ENCODE results near the gene MBP. TPM values are rescaled to one million over a fixed set of nuclear protein-coding genes. Genes with fewer than 3 reads are reported as not detected.

The MBP gene
- total RNA-seq, 1 donor from 2014 or later: 14.5 TPM

DNA sequence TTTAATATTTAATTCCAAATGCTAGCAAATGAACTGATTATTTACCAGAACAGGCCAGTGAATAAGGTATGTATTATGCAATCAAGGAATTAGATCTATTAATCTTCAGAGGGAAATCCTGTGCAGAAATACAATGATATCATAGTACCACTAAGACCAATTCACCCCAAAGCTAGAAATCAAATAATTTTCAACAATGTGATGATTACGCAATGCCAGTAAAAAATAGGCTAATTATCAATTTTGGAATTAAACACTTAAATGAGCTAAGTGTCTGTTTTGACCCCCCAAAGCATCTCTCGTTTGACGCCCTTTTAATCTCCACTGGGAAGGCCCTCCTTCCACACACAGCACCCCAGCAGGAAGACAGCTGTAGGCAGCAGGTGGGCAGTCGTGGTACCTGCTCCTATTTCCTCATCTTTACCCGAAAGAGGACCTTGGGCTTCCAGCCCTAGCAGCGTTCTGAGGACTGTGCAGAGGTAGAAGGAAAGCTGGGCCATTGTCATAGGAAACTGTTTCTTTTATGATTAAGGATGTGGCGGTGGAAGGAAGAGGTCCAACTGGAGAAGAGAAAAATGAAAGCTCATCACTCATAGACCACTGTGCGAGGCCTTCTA, 84.7 kb downstream of the MBP start:
- TF ChIP-seq, protein P1, sequence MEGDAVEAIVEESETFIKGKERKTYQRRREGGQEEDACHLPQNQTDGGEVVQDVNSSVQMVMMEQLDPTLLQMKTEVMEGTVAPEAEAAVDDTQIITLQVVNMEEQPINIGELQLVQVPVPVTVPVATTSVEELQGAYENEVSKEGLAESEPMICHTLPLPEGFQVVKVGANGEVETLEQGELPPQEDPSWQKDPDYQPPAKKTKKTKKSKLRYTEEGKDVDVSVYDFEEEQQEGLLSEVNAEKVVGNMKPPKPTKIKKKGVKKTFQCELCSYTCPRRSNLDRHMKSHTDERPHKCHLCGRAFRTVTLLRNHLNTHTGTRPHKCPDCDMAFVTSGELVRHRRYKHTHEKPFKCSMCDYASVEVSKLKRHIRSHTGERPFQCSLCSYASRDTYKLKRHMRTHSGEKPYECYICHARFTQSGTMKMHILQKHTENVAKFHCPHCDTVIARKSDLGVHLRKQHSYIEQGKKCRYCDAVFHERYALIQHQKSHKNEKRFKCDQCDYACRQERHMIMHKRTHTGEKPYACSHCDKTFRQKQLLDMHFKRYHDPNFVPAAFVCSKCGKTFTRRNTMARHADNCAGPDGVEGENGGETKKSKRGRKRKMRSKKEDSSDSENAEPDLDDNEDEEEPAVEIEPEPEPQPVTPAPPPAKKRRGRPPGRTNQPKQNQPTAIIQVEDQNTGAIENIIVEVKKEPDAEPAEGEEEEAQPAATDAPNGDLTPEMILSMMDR (conservative IDR thresholded peaks at IDR 0.05): no peak
- no peaks in the 10 kb centered on the region for H3K9me3 Mint-ChIP-seq
- no peak overlapping the region for H3K27ac Mint-ChIP-seq
- H3K27me3 Mint-ChIP-seq: no peaks in the 10 kb centered on the region
- peaks cover 4% of the 10 kb centered on the region for H3K36me3 Mint-ChIP-seq
- H3K4me1 Mint-ChIP-seq (ENCODE audit: unreplicated experiment): peaks cover 9% of the 10 kb centered on the region
- DNase-seq (ENCODE audit: extremely low spot score, unreplicated experiment): no peak
- no peak overlapping the region for H3K4me3 Mint-ChIP-seq

DNA sequence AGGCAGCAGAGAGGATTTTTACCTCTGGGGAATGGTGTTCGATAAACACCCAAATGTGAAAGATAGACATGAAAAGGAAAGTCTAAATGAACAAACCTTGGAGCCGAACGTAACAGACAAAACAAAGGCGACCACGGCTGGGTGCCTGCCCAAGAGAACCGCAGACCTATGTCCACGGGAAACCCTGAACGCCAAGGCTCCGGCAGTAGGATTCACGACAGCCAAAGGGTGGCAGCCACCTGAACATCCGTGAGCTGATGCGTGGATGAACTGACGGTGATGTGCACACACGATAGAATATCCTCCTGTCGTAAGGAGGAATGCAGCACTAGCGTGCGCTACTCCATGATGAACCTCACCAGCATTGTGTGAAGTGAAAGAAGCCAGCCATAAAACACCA, 85.6 kb downstream of the MBP start:
- Mint-ChIP-seq H3K9me3 (no peaks in the 10 kb centered on the region), H3K27ac (no peak overlapping the region), H3K27me3 (no peaks in the 10 kb centered on the region), H3K36me3 (peaks cover 4% of the 10 kb centered on the region), H3K4me1 (ENCODE audit: unreplicated experiment) (peaks cover 17% of the 10 kb centered on the region), H3K4me3 (no peak overlapping the region)
- no peak for DNase-seq (ENCODE audit: extremely low spot score, unreplicated experiment)
- TF ChIP-seq, protein P1 (conservative IDR thresholded peaks at IDR 0.05): no peak

DNA sequence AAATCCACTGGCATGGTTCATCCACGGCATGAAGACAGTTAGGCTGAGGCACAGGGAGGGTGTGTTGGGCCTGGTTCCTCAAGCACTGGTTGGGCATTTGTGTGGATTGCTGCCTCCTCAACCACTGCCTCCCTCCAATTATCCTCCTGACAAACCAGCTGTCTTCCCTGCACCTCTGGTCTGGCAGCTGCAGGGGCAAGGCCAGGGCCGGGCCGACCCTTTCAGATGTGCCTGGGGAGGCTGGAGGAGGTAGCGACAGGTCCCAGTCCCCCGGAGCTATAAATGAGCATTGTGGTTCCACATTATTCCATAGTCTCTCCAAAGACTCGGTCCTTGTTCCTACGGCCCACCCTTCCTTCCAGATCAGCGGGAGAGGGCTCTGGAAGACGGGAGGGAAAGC, 86.2 kb downstream of the MBP start:
- Mint-ChIP-seq H3K36me3 (peaks cover 4% of the 10 kb centered on the region), H3K4me3 (no peak overlapping the region), H3K4me1 (ENCODE audit: unreplicated experiment) (peaks cover 19% of the 10 kb centered on the region), H3K27me3 (no peaks in the 10 kb centered on the region), H3K9me3 (no peaks in the 10 kb centered on the region), H3K27ac (no peak overlapping the region)
- TF ChIP-seq, protein P1 (conservative IDR thresholded peaks at IDR 0.05): no peak
- DNase-seq (ENCODE audit: extremely low spot score, unreplicated experiment): no peak

DNA sequence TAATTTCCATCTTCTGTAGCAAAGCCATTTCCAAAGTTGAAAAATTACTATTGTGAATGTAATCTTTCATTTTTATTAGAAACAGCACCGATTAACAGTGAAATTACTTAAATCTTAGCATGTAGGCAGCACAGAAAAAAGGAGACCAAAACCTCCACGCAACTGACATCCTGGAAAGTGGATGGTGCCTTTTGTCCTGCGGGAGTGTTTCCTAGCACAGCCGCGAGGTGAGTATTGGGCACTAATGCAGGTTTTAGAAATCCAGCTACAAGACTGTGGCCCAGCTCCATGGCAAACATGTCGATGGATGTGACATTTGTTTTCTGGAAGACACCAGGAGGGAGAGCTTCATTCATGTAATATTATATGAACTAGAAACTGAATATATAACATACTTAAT, 86.9 kb downstream of the MBP start:
- no peaks in the 10 kb centered on the region for H3K9me3 Mint-ChIP-seq
- no peak overlapping the region for H3K4me3 Mint-ChIP-seq
- no peak for DNase-seq (ENCODE audit: extremely low spot score, unreplicated experiment)
- TF ChIP-seq, protein P1 (conservative IDR thresholded peaks at IDR 0.05): no peak
- H3K27me3 Mint-ChIP-seq: no peaks in the 10 kb centered on the region
- H3K27ac Mint-ChIP-seq: no peak overlapping the region
- H3K36me3 Mint-ChIP-seq: peaks cover 4% of the 10 kb centered on the region
- H3K4me1 Mint-ChIP-seq (ENCODE audit: unreplicated experiment): peaks cover 19% of the 10 kb centered on the region

DNA sequence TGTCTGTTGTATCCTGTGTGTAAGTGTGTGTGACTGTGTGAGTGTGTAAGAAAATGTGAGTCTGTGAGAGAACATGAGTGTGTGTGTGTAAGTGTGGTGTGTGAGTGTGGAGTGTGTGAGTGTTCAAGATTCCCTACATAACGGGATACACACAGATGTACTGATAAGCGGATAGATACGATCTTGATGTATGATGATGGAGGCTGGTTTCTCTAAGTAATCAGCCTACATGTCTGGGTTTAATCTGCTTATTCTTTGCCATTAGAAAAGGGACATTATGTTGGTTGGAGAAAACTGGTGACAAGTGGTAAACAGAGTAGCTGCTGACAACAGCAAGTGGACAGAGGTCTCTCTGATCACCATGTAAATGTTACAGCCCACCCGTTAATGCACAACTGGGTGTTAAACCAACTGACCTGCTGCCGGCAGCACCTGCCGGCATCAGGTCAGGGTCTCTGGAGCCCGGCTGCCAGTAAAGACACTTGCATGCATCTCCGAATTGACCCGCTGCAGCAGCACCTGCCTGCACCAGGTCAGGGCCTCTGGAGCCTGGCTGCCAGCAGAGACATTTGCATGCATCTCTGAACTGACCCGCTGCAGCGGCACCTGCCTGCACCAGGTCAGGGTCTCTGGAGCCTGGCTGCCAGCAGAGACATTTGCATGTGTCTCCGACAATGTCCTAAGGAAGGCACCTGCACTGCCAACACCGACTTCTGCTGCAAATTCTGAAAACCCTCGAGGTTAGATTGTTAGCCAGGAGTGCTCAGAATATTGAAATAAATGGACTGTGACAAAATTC, 87.5 kb downstream of the MBP start:
- peaks cover 4% of the 10 kb centered on the region for H3K36me3 Mint-ChIP-seq
- TF ChIP-seq, protein P1 (conservative IDR thresholded peaks at IDR 0.05): no peak
- H3K4me3 Mint-ChIP-seq: no peak overlapping the region
- no peak overlapping the region for H3K27ac Mint-ChIP-seq
- H3K9me3 Mint-ChIP-seq: no peaks in the 10 kb centered on the region
- no peaks in the 10 kb centered on the region for H3K27me3 Mint-ChIP-seq
- DNase-seq (ENCODE audit: extremely low spot score, unreplicated experiment): no peak
- H3K4me1 Mint-ChIP-seq (ENCODE audit: unreplicated experiment): peaks cover 19% of the 10 kb centered on the region
